Bronchus fibroblast of lung (primary cell): ENCODE data around the gene COP1. TPM values are rescaled to one million over a fixed set of nuclear protein-coding genes. Genes with fewer than 3 reads are reported as not detected.

ENCODE experiments used
- total RNA-seq: library from RNA; depleted of rRNA; stranded (reverse); fragments of >200 nt; gene quantifications from 2 replicates; pipeline ENCODE4 v1.2.3, GENCODE V29; 2015

Gene COP1
- total RNA-seq, result 29.3 and 29.6 TPM in 2 replicates

GRCh38 chr1:176206961-176207902, at the start of gene COP1:
COP1 (minus strand) TSS chr1:176207286; CDS start chr1:176206978, 308 bp downstream.

